ENCODE measurements around the gene FRMD8. TPM values are rescaled to one million over a fixed set of nuclear protein-coding genes. Genes with fewer than 3 reads are reported as not detected.

The FRMD8 gene
- total RNA-seq, 1 experiment from 2014 or later, result 18.9 TPM

- CTCF ChIA-PET, result interaction anchor here (1.6 kb wide), 1 partner anchor 39 kb away, joined by 3 read pairs; no protein-coding TSS in a partner anchor
- no peak for TF ChIP-seq CTCF (IDR thresholded peaks at IDR 0.05; ENCODE audit: unreplicated experiment)
- no peak for DNase-seq (ENCODE audit: unreplicated experiment)
- peaks cover 56% of the 10 kb centered on the region for H3K36me3 Mint-ChIP-seq (ENCODE audit: insufficient read depth, unreplicated experiment)
- intact Hi-C loops (cut with micrococcal nuclease), result no loop called here
- H3K27me3 Mint-ChIP-seq (ENCODE audit: insufficient read depth, unreplicated experiment), result no peaks in the 10 kb centered on the region
- BruUV-seq (replicated peaks), result no TSS peak
- H3K9me3 Mint-ChIP-seq (ENCODE audit: unreplicated experiment), result no peaks in the 10 kb centered on the region
- POLR2A ChIA-PET, result interaction anchor here (0.6 to 4.0 kb wide), 11 partner anchors 18 to 260 kb away, joined by 3 to 80 read pairs (median 17); partner anchors contain the start of genes MALAT1 and NEAT1
- H3K4me1 Mint-ChIP-seq (ENCODE audit: insufficient read depth, unreplicated experiment), result peaks cover 9% of the 10 kb centered on the region
- no peak overlapping the region for H3K4me3 Mint-ChIP-seq (ENCODE audit: unreplicated experiment)
- no peak overlapping the region for H3K27ac Mint-ChIP-seq (ENCODE audit: low read depth, unreplicated experiment)
These were observed 67.9 kb downstream of the FRMD8 start for GRCh38 chr11:65454311-65454695.

- Mint-ChIP-seq H3K27ac (ENCODE audit: low read depth, unreplicated experiment) (peak overlapping the region; percentile 27), H3K4me3 (ENCODE audit: unreplicated experiment) (peak overlapping the region; percentile 66), H3K4me1 (ENCODE audit: insufficient read depth, unreplicated experiment) (peaks cover 9% of the 10 kb centered on the region), H3K27me3 (ENCODE audit: insufficient read depth, unreplicated experiment) (no peaks in the 10 kb centered on the region), H3K36me3 (ENCODE audit: insufficient read depth, unreplicated experiment) (peaks cover 51% of the 10 kb centered on the region), H3K9me3 (ENCODE audit: unreplicated experiment) (no peaks in the 10 kb centered on the region)
- POLR2A ChIA-PET, result interaction anchor here (0.6 to 4.0 kb wide), 18 partner anchors 10 to 259 kb away, joined by 3 to 80 read pairs (median 10); partner anchors contain the start of genes MALAT1 and NEAT1
- no TSS peak for BruUV-seq (replicated peaks)
- DNase-seq (ENCODE audit: unreplicated experiment), result no peak
- intact Hi-C loops (cut with micrococcal nuclease), result no loop called here
- no peak for TF ChIP-seq CTCF (IDR thresholded peaks at IDR 0.05; ENCODE audit: unreplicated experiment)
- CTCF ChIA-PET, result interaction anchor here (0.6 to 1.6 kb wide), 3 partner anchors 39 to 441 kb away, joined by 3 to 5 read pairs (median 3); partner anchors contain the start of gene ARL2
These were observed 68.4 kb downstream of the FRMD8 start for GRCh38 chr11:65454696-65455456.

GRCh38 chr11:65456418-65456817 lies 70.0 kb downstream of the FRMD8 start:
- ChIA-PET CTCF (no interaction called here), POLR2A (interaction anchor here (5.8 kb wide), 1 partner anchor 52 kb away, joined by 44 read pairs; no protein-coding TSS in a partner anchor)
- no peak for TF ChIP-seq CTCF (IDR thresholded peaks at IDR 0.05; ENCODE audit: unreplicated experiment)
- intact Hi-C loops (cut with micrococcal nuclease), result no loop called here
- Mint-ChIP-seq H3K9me3 (ENCODE audit: unreplicated experiment) (no peaks in the 10 kb centered on the region), H3K4me1 (ENCODE audit: insufficient read depth, unreplicated experiment) (peaks cover 9% of the 10 kb centered on the region), H3K27ac (ENCODE audit: low read depth, unreplicated experiment) (no peak overlapping the region), H3K27me3 (ENCODE audit: insufficient read depth, unreplicated experiment) (no peaks in the 10 kb centered on the region), H3K36me3 (ENCODE audit: insufficient read depth, unreplicated experiment) (peaks cover 43% of the 10 kb centered on the region), H3K4me3 (ENCODE audit: unreplicated experiment) (no peak overlapping the region)
- no peak for DNase-seq (ENCODE audit: unreplicated experiment)
- no TSS peak for BruUV-seq (replicated peaks)

GRCh38 chr11:65459552-65459951 lies 73.1 kb downstream of the FRMD8 start:
- H3K4me3 Mint-ChIP-seq (ENCODE audit: unreplicated experiment), result no peak overlapping the region
- ChIA-PET CTCF (interaction anchor here (1.2 kb wide), 1 partner anchor 9 kb away, joined by 5 read pairs; no protein-coding TSS in a partner anchor), POLR2A (interaction anchor here (1.5 to 5.8 kb wide), 8 partner anchors 10 to 49 kb away, joined by 3 to 44 read pairs (median 14); partner anchors contain the start of gene MALAT1)
- no peak for TF ChIP-seq CTCF (IDR thresholded peaks at IDR 0.05; ENCODE audit: unreplicated experiment)
- peaks cover 9% of the 10 kb centered on the region for H3K4me1 Mint-ChIP-seq (ENCODE audit: insufficient read depth, unreplicated experiment)
- no TSS peak for BruUV-seq (replicated peaks)
- intact Hi-C loops (cut with micrococcal nuclease), result no loop called here
- H3K27me3 Mint-ChIP-seq (ENCODE audit: insufficient read depth, unreplicated experiment), result no peaks in the 10 kb centered on the region
- DNase-seq (ENCODE audit: unreplicated experiment), result no peak
- no peak overlapping the region for H3K27ac Mint-ChIP-seq (ENCODE audit: low read depth, unreplicated experiment)
- peaks cover 17% of the 10 kb centered on the region for H3K36me3 Mint-ChIP-seq (ENCODE audit: insufficient read depth, unreplicated experiment)
- no peaks in the 10 kb centered on the region for H3K9me3 Mint-ChIP-seq (ENCODE audit: unreplicated experiment)

Measured in MCF 10A (cell line).